A673 (cell line): ENCODE measurements around the gene COL11A1. TPM values are rescaled to one million over a fixed set of nuclear protein-coding genes. Genes with fewer than 3 reads are reported as not detected.
"Not testable (repeated sequence)": the region's sequence is repeated elsewhere in the genome, so short reads cannot be mapped to it uniquely, and the experiment has no call there.

Source experiments
- BruUV-seq: library from RNA; stranded (reverse); fragments of 400-500 nt; replicated peaks from 2 replicates; lab custom pipeline; 2021; lab: Mats Ljungman, UMichigan
- CTCF ChIA-PET: fragments of 300-600 bp; sonication (Branson Sonifier 250); formaldehyde crosslinking; loops from one replicate; lab custom pipeline; 2022; ENCODE audit warnings: antibody characterized with exemption; lab: Charles Lee
- POLR2A ChIA-PET: fragments of 300-600 bp; sonication (Branson Sonifier 250); formaldehyde crosslinking; loops from one replicate; lab custom pipeline; 2022; ENCODE audit warnings: antibody characterized with exemption; ENCODE audit not compliant: low non-redundant PET; lab: Charles Lee
- DNase-seq: peaks from one replicate; pipeline ENCODE4 v3.0.0-alpha.2; 2015; ENCODE audit warnings: low spot score
- H3K27ac ChIP-seq: fragments of 200-600 bp; sonication (generic); 2 replicates; pipeline ENCODE4 v1.5.1; 2016; ENCODE audit warnings: mixed run types, low read depth, mild to moderate bottlenecking, mixed read lengths, antibody characterized with exemption, low read length; ENCODE audit not compliant: poor library complexity, severe bottlenecking
- H3K27me3 ChIP-seq: fragments of 200-600 bp; sonication (generic); replicated peaks from 2 replicates; pipeline ENCODE4 v1.6.1; 2017; ENCODE audit warnings: mixed run types, low read depth, mild to moderate bottlenecking, mixed read lengths, antibody characterized with exemption, low read length; ENCODE audit not compliant: insufficient read depth, poor library complexity
- H3K36me3 ChIP-seq: fragments of 200-600 bp; sonication (generic); 2 replicates; pipeline ENCODE4 v1.6.1; 2016; ENCODE audit warnings: mixed run types, mild to moderate bottlenecking, mixed read lengths, antibody characterized with exemption, low read length; ENCODE audit not compliant: insufficient read depth, poor library complexity, severe bottlenecking
- H3K4me1 ChIP-seq: fragments of 200-600 bp; sonication (generic); 2 replicates; pipeline ENCODE4 v1.6.1; 2017; ENCODE audit warnings: mixed run types, mild to moderate bottlenecking, mixed read lengths, antibody characterized with exemption, low read length; ENCODE audit not compliant: insufficient read depth, poor library complexity, severe bottlenecking
- H3K4me3 ChIP-seq: fragments of 200-600 bp; sonication (generic); 2 replicates; pipeline ENCODE4 v1.5.1; 2016; ENCODE audit warnings: low read depth, mixed run types, mild to moderate bottlenecking, mixed read lengths, low read length; ENCODE audit not compliant: poor library complexity, severe bottlenecking
- H3K9me3 ChIP-seq: fragments of 200-600 bp; sonication (generic); 2 replicates; pipeline ENCODE4 v1.6.1; 2016; ENCODE audit warnings: mixed run types, low read depth, mild to moderate bottlenecking, mixed read lengths, antibody characterized with exemption, low read length; ENCODE audit not compliant: poor library complexity, severe bottlenecking
- CTCF ChIP-seq: fragments of 300-800, 200-600 bp; sonication (generic); conservative IDR thresholded peaks from 2 replicates; pipeline ENCODE4 v1.5.1; 2017; ENCODE audit warnings: low read depth, mild to moderate bottlenecking, antibody characterized with exemption, low read length, moderate library complexity, mixed read lengths
- EZH2 ChIP-seq: fragments of 200-600 bp; sonication (generic); IDR thresholded peaks from 2 replicates; pipeline ENCODE4 v1.6.1; 2017; ENCODE audit warnings: borderline replicate concordance, low read depth, mild to moderate bottlenecking, mixed read lengths, antibody characterized with exemption, low read length; ENCODE audit not compliant: poor library complexity, severe bottlenecking
- intact Hi-C: fragments of 100-400 bp; cut with micrococcal nuclease; formaldehyde crosslinking; loops from one replicate; pipeline ENCODE4 v1.10.0; 2022; ENCODE audit not compliant: unreplicated experiment
- total RNA-seq: library from RNA; stranded (reverse); gene quantifications from 2 replicates; pipeline ENCODE4 v1.2.3, GENCODE V29; 2021

Gene COL11A1
- total RNA-seq, 1 experiment from 2014 or later: 0.37 TPM

- Histone ChIP-seq H3K4me1 (no peaks in the 10 kb centered on the region), H3K27ac (no peak overlapping the region), H3K4me3 (no peak overlapping the region), H3K27me3 (no peaks in the 10 kb centered on the region), H3K9me3 (no peaks in the 10 kb centered on the region), H3K36me3 (no peaks in the 10 kb centered on the region)
- TF ChIP-seq EZH2 (no peak), CTCF (no peak)
- DNase-seq: no peak
- BruUV-seq: no TSS peak
- intact Hi-C loops: no loop called here
- CTCF ChIA-PET: no interaction called here
- POLR2A ChIA-PET: no interaction called here
Measured at GRCh38 chr1:102942324-102942723, 166.0 kb downstream of the COL11A1 start.

- no peak for DNase-seq
- Histone ChIP-seq H3K27me3 (no peaks in the 10 kb centered on the region), H3K36me3 (no peaks in the 10 kb centered on the region), H3K4me1 (no peaks in the 10 kb centered on the region), H3K4me3 (no peak overlapping the region), H3K9me3 (no peaks in the 10 kb centered on the region), H3K27ac (no peak overlapping the region)
- ChIA-PET POLR2A (no interaction called here), CTCF (no interaction called here)
- no TSS peak for BruUV-seq
- TF ChIP-seq CTCF: no peak
- intact Hi-C loops: no loop called here
Measured at GRCh38 chr1:102941366-102941947, 166.9 kb downstream of the COL11A1 start.

- H3K27me3 ChIP-seq: no peaks in the 10 kb centered on the region
- POLR2A ChIA-PET: no interaction called here
Measured at GRCh38 chr1:102937401-102937800, 170.9 kb downstream of the COL11A1 start.

GRCh38 chr1:102933362-102933761 lies 175.0 kb downstream of the COL11A1 start:
- H3K9me3 ChIP-seq, intact Hi-C loops, H3K27ac ChIP-seq, POLR2A ChIA-PET, H3K36me3 ChIP-seq, DNase-seq, H3K4me1 ChIP-seq, BruUV-seq, CTCF ChIA-PET, H3K27me3 ChIP-seq, H3K4me3 ChIP-seq: not testable (repeated sequence)

More at GRCh38 chr1:102937401-102937800, 170.9 kb downstream of the COL11A1 start:
- H3K27ac ChIP-seq: no peak overlapping the region
- CTCF ChIA-PET: no interaction called here
- no peak for DNase-seq
- no TSS peak for BruUV-seq
- intact Hi-C loops: no loop called here
- H3K36me3 ChIP-seq: no peaks in the 10 kb centered on the region
- TF ChIP-seq CTCF (no peak), EZH2 (no peak)
- no peaks in the 10 kb centered on the region for H3K4me1 ChIP-seq
- no peak overlapping the region for H3K4me3 ChIP-seq
- no peaks in the 10 kb centered on the region for H3K9me3 ChIP-seq
